SU-DHL-6 (cell line): ENCODE measurements around the gene MAP2.

ENCODE experiments used
- CTCF ChIP-seq: fragments of 200-600 bp; sonication (generic); IDR thresholded peaks from one replicate; pipeline ENCODE4 v1.5.1; 2017; ENCODE audit warnings: antibody characterized with exemption, mild to moderate bottlenecking, low read length, moderate library complexity; ENCODE audit not compliant: insufficient read depth, poor library complexity, severe bottlenecking
- EZH2phosphoT487 ChIP-seq: fragments of 200-600 bp; sonication (generic), shearing (Covaris generic); conservative IDR thresholded peaks from 2 replicates; pipeline ENCODE4 v1.6.1; 2018; ENCODE audit warnings: mild to moderate bottlenecking, antibody characterized with exemption, low read length, moderate library complexity, mixed read lengths

GRCh38 chr2:209468846-209469245, 45.0 kb downstream of the MAP2 start:
- TF ChIP-seq CTCF: no peak
- no peak for TF ChIP-seq EZH2phosphoT487
